IMR-90 (cell line): Measurements from ENCODE around the gene RIPOR3. TPM values are rescaled to one million over a fixed set of nuclear protein-coding genes. Genes with fewer than 3 reads are reported as not detected.

ENCODE experiments used
- ATAC-seq: fragments of 200-7000 bp; cut with Tn5 transposase; 2 replicates; pipeline ENCODE4 v1.9.1; 2020; ENCODE audit warnings: low read depth, mild to moderate bottlenecking, moderate library complexity
- BruUV-seq: library from RNA; stranded (reverse); fragments of 400-500 nt; replicated peaks from 2 replicates; lab custom pipeline; 2021; lab: Mats Ljungman, UMichigan
- CTCF ChIA-PET: fragments of 300-600 bp; formaldehyde crosslinking; extraction: SDS; loops from one replicate; lab custom pipeline; 2021; ENCODE audit warnings: antibody characterized with exemption; lab: Yijun Ruan, JAX
- POLR2A ChIA-PET: fragments of 300-600 bp; sonication (Branson Sonifier 250); formaldehyde crosslinking; loops from one replicate; lab custom pipeline; 2022; ENCODE audit warnings: antibody characterized with exemption; ENCODE audit not compliant: unreplicated experiment; lab: Charles Lee
- DNase-seq: peaks from one replicate; pipeline ENCODE4 v3.0.0; 2013
- H2AFZ ChIP-seq: replicated peaks from 2 replicates; pipeline ENCODE3; 2013; ENCODE audit warnings: low read length, mild to moderate bottlenecking; ENCODE audit not compliant: poor library complexity
- H2AK5ac ChIP-seq: 2 replicates; pipeline ENCODE4 v1.6.1; 2013; ENCODE audit warnings: low read depth, low read length, inconsistent platforms
- H2AK9ac ChIP-seq: replicated peaks from 2 replicates; pipeline ENCODE3; 2013; ENCODE audit warnings: mild to moderate bottlenecking, low read depth, low read length, moderate library complexity; ENCODE audit not compliant: poor library complexity
- H2BK120ac ChIP-seq: 2 replicates; pipeline ENCODE4 v1.6.1; 2013; ENCODE audit warnings: low read depth, low read length, inconsistent platforms
- H2BK15ac ChIP-seq: 3 replicates; pipeline ENCODE4 v1.6.1; 2013; ENCODE audit warnings: low read depth, low read length, inconsistent platforms
- H2BK20ac ChIP-seq: 2 replicates; pipeline ENCODE4 v1.6.1; 2013; ENCODE audit warnings: low read depth, mild to moderate bottlenecking, inconsistent platforms, low read length, moderate library complexity
- H2BK5ac ChIP-seq: 2 replicates; pipeline ENCODE4 v1.6.1; 2013; ENCODE audit warnings: mild to moderate bottlenecking, low read depth, low read length, inconsistent platforms; ENCODE audit not compliant: poor library complexity, severe bottlenecking
- H3K14ac ChIP-seq: replicated peaks from 2 replicates; pipeline ENCODE4 v1.6.1; 2013; ENCODE audit warnings: low read depth, low read length, inconsistent platforms
- H3K18ac ChIP-seq: 2 replicates; pipeline ENCODE4 v1.6.1; 2013; ENCODE audit warnings: low read depth, low read length, control low read depth
- H3K23ac ChIP-seq: 2 replicates; pipeline ENCODE4 v1.6.1; 2013; ENCODE audit warnings: low read depth, low read length, inconsistent platforms
- H3K27ac ChIP-seq: 2 replicates; pipeline ENCODE4 v1.5.1; 2013; ENCODE audit warnings: mild to moderate bottlenecking, control low read depth, low read length; ENCODE audit not compliant: insufficient read depth
- H3K27me3 ChIP-seq: 2 replicates; pipeline ENCODE4 v1.6.1; 2013; ENCODE audit warnings: low read length; ENCODE audit not compliant: control insufficient read depth, insufficient read depth
- H3K36me3 ChIP-seq: 2 replicates; pipeline ENCODE4 v1.6.1; 2013; ENCODE audit warnings: low read length, mixed read lengths; ENCODE audit not compliant: control insufficient read depth, insufficient read depth
- H3K4ac ChIP-seq: 2 replicates; pipeline ENCODE4 v1.6.1; 2013; ENCODE audit warnings: low read depth, low read length, inconsistent platforms
- H3K4me1 ChIP-seq: 2 replicates; pipeline ENCODE4 v1.6.1; 2013; ENCODE audit warnings: low read length, mixed read lengths; ENCODE audit not compliant: control insufficient read depth, insufficient read depth
- H3K4me2 ChIP-seq: 2 replicates; pipeline ENCODE4 v1.6.1; 2013; ENCODE audit warnings: low read depth, mild to moderate bottlenecking, control low read depth, low read length, moderate library complexity
- H3K4me3 ChIP-seq: 2 replicates; pipeline ENCODE4 v1.5.1; 2013; ENCODE audit warnings: low read depth, mild to moderate bottlenecking, control low read depth, low read length, moderate library complexity; ENCODE audit not compliant: insufficient read depth
- H3K56ac ChIP-seq: 2 replicates; pipeline ENCODE4 v1.6.1; 2013; ENCODE audit warnings: low read length, inconsistent platforms; ENCODE audit not compliant: insufficient read depth; ENCODE audit errors: extremely low read depth
- H3K79me1 ChIP-seq, 2 experiments: 2 replicates each; pipeline ENCODE4 v1.6.1; 2013; ENCODE audit warnings: low read length in 2 of 2, inconsistent platforms in 1 of 2, low read depth in 1 of 2
- H3K9ac ChIP-seq: 2 replicates; pipeline ENCODE4 v1.6.1; 2013; ENCODE audit warnings: low read depth, low read length, control low read depth
- H3K9me1 ChIP-seq: 2 replicates; pipeline ENCODE4 v1.6.1; 2013; ENCODE audit warnings: low read length, inconsistent platforms; ENCODE audit not compliant: insufficient read depth
- H3K9me3 ChIP-seq: 2 replicates; pipeline ENCODE4 v1.6.1; 2013; ENCODE audit warnings: low read length; ENCODE audit not compliant: control insufficient read depth, insufficient read depth
- H4K20me1 ChIP-seq: 2 replicates; pipeline ENCODE4 v1.6.1; 2013; ENCODE audit warnings: low read length, inconsistent platforms; ENCODE audit not compliant: insufficient read depth
- H4K5ac ChIP-seq: 2 replicates; pipeline ENCODE4 v1.6.1; 2013; ENCODE audit warnings: mild to moderate bottlenecking, low read depth, low read length, control low read depth
- H4K8ac ChIP-seq, 2 experiments: 2 replicates each; pipeline ENCODE4 v1.6.1; 2013; ENCODE audit warnings: low read depth in 2 of 2, low read length in 2 of 2, control low read depth in 1 of 2, inconsistent platforms in 1 of 2
- H4K91ac ChIP-seq: 2 replicates; pipeline ENCODE4 v1.6.1; 2013; ENCODE audit warnings: low read depth, low read length, inconsistent platforms; ENCODE audit not compliant: insufficient read depth
- BHLHE40 ChIP-seq: fragments of 150-350 bp; IDR thresholded peaks from 2 replicates; pipeline ENCODE4 v1.6.1; 2016; ENCODE audit warnings: mild to moderate bottlenecking, low read depth, low read length
- CEBPB ChIP-seq: IDR thresholded peaks from 2 replicates; pipeline ENCODE4 v1.6.1; 2012; ENCODE audit warnings: low read depth, low read length, improper control_type of control experiment
- CHD1 ChIP-seq: IDR thresholded peaks from 2 replicates; pipeline ENCODE4 v1.6.1; 2012; ENCODE audit warnings: low read depth, low read length, improper control_type of control experiment
- FOS ChIP-seq: fragments of 150-350 bp; IDR thresholded peaks from 2 replicates; pipeline ENCODE4 v1.6.1; 2016; ENCODE audit warnings: low read depth, low read length
- MAZ ChIP-seq: IDR thresholded peaks from 2 replicates; pipeline ENCODE4 v1.6.1; 2012; ENCODE audit warnings: low read depth, mild to moderate bottlenecking, low read length, improper control_type of control experiment, moderate library complexity, borderline replicate concordance
- MXI1 ChIP-seq: IDR thresholded peaks from 2 replicates; pipeline ENCODE4 v1.6.1; 2012; ENCODE audit warnings: low read depth, mild to moderate bottlenecking, low read length, moderate library complexity, borderline replicate concordance
- NFE2L2 ChIP-seq: fragments of 150-350 bp; IDR thresholded peaks from 2 replicates; pipeline ENCODE4 v1.6.1; 2016; ENCODE audit warnings: low read depth, mild to moderate bottlenecking, low read length
- POLR2A ChIP-seq: IDR thresholded peaks from 2 replicates; pipeline ENCODE4 v1.6.1; 2012; ENCODE audit warnings: mild to moderate bottlenecking, low read depth, low read length
- RCOR1 ChIP-seq: IDR thresholded peaks from 2 replicates; pipeline ENCODE4 v1.6.1; 2012; ENCODE audit warnings: mild to moderate bottlenecking, low read length, improper control_type of control experiment; ENCODE audit not compliant: insufficient replicate concordance
- RFX5 ChIP-seq: IDR thresholded peaks from 2 replicates; pipeline ENCODE4 v1.8.0; 2012; ENCODE audit warnings: low read depth, mild to moderate bottlenecking, low read length, moderate library complexity
- SMC3 ChIP-seq: fragments of 150-350 bp; IDR thresholded peaks from 2 replicates; pipeline ENCODE4 v1.6.1; 2016; ENCODE audit warnings: low read depth, mild to moderate bottlenecking, antibody characterized with exemption, low read length, moderate library complexity
- WGBS, 2 experiments: methylation state at CpG; one replicate each; pipeline versions ENCODE4 v1.1.5 to v1.1.7; 2013; ENCODE audit warnings: missing lambda C conversion rate in 2 of 2; ENCODE audit not compliant: insufficient read length in 1 of 2; ENCODE audit errors: extremely low coverage in 2 of 2; 5-methylcytosine and 5-hydroxymethylcytosine counted together
- dilution Hi-C: fragments of 300-500 bp; cut with HindIII; formaldehyde crosslinking; loops from one replicate; pipeline ENCODE4 v1.14.3; 2018; ENCODE audit warnings: low sequenced_read_pairs; ENCODE audit not compliant: unreplicated experiment
- in situ Hi-C: fragments of 300-500 bp; cut with MboI; formaldehyde crosslinking; loops from 3 replicates; pipeline ENCODE4 v1.14.3; 2019; ENCODE audit warnings: low sequenced_read_pairs, inconsistent platforms, mixed read lengths
- intact Hi-C: fragments of 100-400 bp; cut with micrococcal nuclease; formaldehyde crosslinking; loops from 2 replicates; pipeline ENCODE4 v1.10.0; 2022
- polyA plus RNA-seq, 3 experiments: library from polyadenylated mRNA; depleted of rRNA; stranded (reverse); fragments of >200 nt; gene quantifications; 2 replicates each; pipeline ENCODE4 v1.2.3, GENCODE V29; 2012; ENCODE audit warnings: low replicate concordance in 1 of 3
- total RNA-seq: library from RNA; depleted of rRNA; stranded (reverse); fragments of >200 nt; gene quantifications from 2 replicates; pipeline ENCODE4 v1.2.3, GENCODE V29; 2012
- TF ChIP-seq, protein P1 (sequence below): fragments of 150-350 bp; IDR thresholded peaks from 2 replicates; pipeline ENCODE4 v1.6.1; 2016; ENCODE audit warnings: low read depth, mild to moderate bottlenecking, low read length, moderate library complexity, borderline replicate concordance
- TF ChIP-seq, protein P2 (sequence below): fragments of 150-350 bp; IDR thresholded peaks from 2 replicates; pipeline ENCODE4 v1.6.1; 2017; ENCODE audit warnings: mild to moderate bottlenecking, antibody characterized with exemption, low read length, low read depth
- TF ChIP-seq, protein P3 (sequence below): conservative IDR thresholded peaks from 2 replicates; pipeline ENCODE4 v1.5.1; 2012; ENCODE audit warnings: mild to moderate bottlenecking, low read depth, low read length, improper control_type of control experiment

The RIPOR3 gene
- total and polyA plus RNA-seq, 2 of the 4 experiments (the other 2 are of a cell fraction): 0.54 to 1.7 TPM

DNA sequence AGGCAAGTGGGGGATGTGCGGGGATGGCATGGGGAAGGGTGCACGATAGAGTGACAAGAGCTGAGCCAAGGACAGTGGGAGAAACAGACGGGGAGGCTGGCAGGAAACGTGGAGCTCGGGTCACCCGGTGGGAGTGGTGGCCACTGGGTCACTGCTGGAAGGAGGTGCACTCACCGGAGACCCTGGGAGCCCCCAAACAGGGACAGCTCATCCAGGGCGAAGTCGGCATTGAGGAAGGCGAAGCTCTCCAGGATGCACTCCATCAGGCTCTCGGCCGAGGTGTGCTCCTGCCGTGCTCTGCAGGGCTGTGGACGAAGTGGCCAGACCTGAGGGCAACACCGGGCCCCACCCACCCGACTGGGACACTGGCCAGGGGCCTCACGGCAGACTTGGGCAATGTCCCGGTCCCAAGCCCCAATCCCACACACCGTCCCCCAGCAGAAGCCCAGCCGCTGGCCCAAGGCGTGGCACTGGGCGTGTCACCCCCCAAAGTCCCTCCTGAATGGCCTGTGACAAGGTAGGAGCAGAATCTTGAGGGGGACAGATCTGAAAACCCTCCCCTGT, 93.9 kb downstream of the RIPOR3 start:
- dilution Hi-C loops: no loop called here
- WGBS, 2 experiments: 87% methylated on average over 13 of the region's 22 CpGs; no CpG with 5 or more reads in 1 of the 2 experiments

More for the DNA sequence above, 93.9 kb downstream of the RIPOR3 start:
- ChIA-PET POLR2A (no interaction called here), CTCF (no interaction called here)
- peaks cover 15% of the 10 kb centered on the region; the same call in 1 of the 2 replicates for H3K9me1 ChIP-seq
- intact Hi-C loops (no loop called here), in situ Hi-C loops (no loop called here)
- no peak for DNase-seq
- H2BK5ac ChIP-seq: no peak overlapping the region
- H4K20me1 ChIP-seq: no peaks in the 10 kb centered on the region; the same call in 1 of the 2 replicates
- H3K79me1 ChIP-seq: 0 out of 4 replicates have a peak, but pooled peaks cover 0 to 5% of the 10 kb centered on the region in 2 experiments
- no peak for ATAC-seq
- no peak overlapping the region for H3K9ac ChIP-seq
- H2AK9ac ChIP-seq: peak overlapping the region; percentile 39
- H2AK5ac ChIP-seq: no peak overlapping the region
- no peak overlapping the region for H3K56ac ChIP-seq
- no peak overlapping the region for H3K23ac ChIP-seq
- H3K27me3 ChIP-seq: no peaks in the 10 kb centered on the region
- no peak overlapping the region for H4K8ac ChIP-seq
- H4K91ac ChIP-seq: no peak overlapping the region
- H3K36me3 ChIP-seq: peaks cover 6% of the 10 kb centered on the region; the same call in 1 of the 2 replicates
- H3K4me3 ChIP-seq: no peak overlapping the region
- no peaks in the 10 kb centered on the region for H3K9me3 ChIP-seq
- peaks cover 10% of the 10 kb centered on the region; the same call in 1 of the 2 replicates for H3K4me1 ChIP-seq
- no peak overlapping the region for H4K5ac ChIP-seq
- H2BK120ac ChIP-seq: no peak overlapping the region
- no peak overlapping the region for H2BK20ac ChIP-seq
- no peak overlapping the region for H3K14ac ChIP-seq
- TF ChIP-seq CHD1: no peak
- TF ChIP-seq BHLHE40: no peak
- TF ChIP-seq, protein P1, sequence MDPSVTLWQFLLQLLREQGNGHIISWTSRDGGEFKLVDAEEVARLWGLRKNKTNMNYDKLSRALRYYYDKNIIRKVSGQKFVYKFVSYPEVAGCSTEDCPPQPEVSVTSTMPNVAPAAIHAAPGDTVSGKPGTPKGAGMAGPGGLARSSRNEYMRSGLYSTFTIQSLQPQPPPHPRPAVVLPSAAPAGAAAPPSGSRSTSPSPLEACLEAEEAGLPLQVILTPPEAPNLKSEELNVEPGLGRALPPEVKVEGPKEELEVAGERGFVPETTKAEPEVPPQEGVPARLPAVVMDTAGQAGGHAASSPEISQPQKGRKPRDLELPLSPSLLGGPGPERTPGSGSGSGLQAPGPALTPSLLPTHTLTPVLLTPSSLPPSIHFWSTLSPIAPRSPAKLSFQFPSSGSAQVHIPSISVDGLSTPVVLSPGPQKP: no peak
- no peak for TF ChIP-seq POLR2A
- TF ChIP-seq MAZ: no peak
- TF ChIP-seq SMC3: no peak
- TF ChIP-seq FOS: no peak
- no peak for TF ChIP-seq NFE2L2
- TF ChIP-seq, protein P2, sequence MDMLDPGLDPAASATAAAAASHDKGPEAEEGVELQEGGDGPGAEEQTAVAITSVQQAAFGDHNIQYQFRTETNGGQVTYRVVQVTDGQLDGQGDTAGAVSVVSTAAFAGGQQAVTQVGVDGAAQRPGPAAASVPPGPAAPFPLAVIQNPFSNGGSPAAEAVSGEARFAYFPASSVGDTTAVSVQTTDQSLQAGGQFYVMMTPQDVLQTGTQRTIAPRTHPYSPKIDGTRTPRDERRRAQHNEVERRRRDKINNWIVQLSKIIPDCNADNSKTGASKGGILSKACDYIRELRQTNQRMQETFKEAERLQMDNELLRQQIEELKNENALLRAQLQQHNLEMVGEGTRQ: no peak
- no peak for TF ChIP-seq MXI1
- no peak for TF ChIP-seq RCOR1
- TF ChIP-seq CEBPB: no peak
- TF ChIP-seq, protein P3, sequence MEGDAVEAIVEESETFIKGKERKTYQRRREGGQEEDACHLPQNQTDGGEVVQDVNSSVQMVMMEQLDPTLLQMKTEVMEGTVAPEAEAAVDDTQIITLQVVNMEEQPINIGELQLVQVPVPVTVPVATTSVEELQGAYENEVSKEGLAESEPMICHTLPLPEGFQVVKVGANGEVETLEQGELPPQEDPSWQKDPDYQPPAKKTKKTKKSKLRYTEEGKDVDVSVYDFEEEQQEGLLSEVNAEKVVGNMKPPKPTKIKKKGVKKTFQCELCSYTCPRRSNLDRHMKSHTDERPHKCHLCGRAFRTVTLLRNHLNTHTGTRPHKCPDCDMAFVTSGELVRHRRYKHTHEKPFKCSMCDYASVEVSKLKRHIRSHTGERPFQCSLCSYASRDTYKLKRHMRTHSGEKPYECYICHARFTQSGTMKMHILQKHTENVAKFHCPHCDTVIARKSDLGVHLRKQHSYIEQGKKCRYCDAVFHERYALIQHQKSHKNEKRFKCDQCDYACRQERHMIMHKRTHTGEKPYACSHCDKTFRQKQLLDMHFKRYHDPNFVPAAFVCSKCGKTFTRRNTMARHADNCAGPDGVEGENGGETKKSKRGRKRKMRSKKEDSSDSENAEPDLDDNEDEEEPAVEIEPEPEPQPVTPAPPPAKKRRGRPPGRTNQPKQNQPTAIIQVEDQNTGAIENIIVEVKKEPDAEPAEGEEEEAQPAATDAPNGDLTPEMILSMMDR: no peak
- TF ChIP-seq RFX5: no peak
- no peak overlapping the region for H3K18ac ChIP-seq
- no peak overlapping the region for H2BK15ac ChIP-seq
- no peak overlapping the region for H3K27ac ChIP-seq
- BruUV-seq: no TSS peak
- no peak overlapping the region for H2AFZ ChIP-seq
- no peak overlapping the region for H3K4ac ChIP-seq
- H3K4me2 ChIP-seq: no peak overlapping the region
